ENCODE measurements around the gene MRPL23.

DNA sequence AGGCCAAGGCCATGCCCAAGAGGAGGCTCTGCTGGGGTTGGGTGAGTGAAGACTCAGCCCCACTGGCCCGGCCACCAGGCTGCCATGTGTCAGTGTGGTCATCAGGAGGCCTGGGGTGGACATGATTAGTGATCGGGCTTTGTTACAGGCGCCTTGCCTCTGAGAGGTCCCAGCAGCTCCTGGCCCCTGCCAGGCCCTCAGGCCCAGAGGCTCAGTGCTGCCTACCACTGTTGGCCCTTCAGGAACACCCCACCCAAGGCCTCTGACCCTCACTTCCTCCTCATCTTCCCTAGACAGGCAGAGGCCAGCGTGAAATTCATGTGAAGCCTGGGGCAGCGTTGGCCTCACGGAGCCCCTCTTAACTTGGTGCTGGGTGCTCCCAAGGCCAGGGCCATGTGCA lies 2.2 kb downstream of the MRPL23 start:
- TF ChIP-seq, protein P1, sequence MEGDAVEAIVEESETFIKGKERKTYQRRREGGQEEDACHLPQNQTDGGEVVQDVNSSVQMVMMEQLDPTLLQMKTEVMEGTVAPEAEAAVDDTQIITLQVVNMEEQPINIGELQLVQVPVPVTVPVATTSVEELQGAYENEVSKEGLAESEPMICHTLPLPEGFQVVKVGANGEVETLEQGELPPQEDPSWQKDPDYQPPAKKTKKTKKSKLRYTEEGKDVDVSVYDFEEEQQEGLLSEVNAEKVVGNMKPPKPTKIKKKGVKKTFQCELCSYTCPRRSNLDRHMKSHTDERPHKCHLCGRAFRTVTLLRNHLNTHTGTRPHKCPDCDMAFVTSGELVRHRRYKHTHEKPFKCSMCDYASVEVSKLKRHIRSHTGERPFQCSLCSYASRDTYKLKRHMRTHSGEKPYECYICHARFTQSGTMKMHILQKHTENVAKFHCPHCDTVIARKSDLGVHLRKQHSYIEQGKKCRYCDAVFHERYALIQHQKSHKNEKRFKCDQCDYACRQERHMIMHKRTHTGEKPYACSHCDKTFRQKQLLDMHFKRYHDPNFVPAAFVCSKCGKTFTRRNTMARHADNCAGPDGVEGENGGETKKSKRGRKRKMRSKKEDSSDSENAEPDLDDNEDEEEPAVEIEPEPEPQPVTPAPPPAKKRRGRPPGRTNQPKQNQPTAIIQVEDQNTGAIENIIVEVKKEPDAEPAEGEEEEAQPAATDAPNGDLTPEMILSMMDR (IDR thresholded peaks at IDR 0.05; ENCODE audit: borderline replicate concordance, extremely low read depth, low read length, poor library complexity, severe bottlenecking) = no peak
- TF ChIP-seq EZH2 (IDR thresholded peaks at IDR 0.05; ENCODE audit: borderline replicate concordance, low read depth, low read length, severe bottlenecking) = no peak
